Fibroblast of skin of right biceps (primary cell): ENCODE results near the gene NPB.

Experiments used
- DNase-seq: peaks from one replicate; pipeline ENCODE4 v3.0.0-alpha.2; 2013

The NPB gene

DNA sequence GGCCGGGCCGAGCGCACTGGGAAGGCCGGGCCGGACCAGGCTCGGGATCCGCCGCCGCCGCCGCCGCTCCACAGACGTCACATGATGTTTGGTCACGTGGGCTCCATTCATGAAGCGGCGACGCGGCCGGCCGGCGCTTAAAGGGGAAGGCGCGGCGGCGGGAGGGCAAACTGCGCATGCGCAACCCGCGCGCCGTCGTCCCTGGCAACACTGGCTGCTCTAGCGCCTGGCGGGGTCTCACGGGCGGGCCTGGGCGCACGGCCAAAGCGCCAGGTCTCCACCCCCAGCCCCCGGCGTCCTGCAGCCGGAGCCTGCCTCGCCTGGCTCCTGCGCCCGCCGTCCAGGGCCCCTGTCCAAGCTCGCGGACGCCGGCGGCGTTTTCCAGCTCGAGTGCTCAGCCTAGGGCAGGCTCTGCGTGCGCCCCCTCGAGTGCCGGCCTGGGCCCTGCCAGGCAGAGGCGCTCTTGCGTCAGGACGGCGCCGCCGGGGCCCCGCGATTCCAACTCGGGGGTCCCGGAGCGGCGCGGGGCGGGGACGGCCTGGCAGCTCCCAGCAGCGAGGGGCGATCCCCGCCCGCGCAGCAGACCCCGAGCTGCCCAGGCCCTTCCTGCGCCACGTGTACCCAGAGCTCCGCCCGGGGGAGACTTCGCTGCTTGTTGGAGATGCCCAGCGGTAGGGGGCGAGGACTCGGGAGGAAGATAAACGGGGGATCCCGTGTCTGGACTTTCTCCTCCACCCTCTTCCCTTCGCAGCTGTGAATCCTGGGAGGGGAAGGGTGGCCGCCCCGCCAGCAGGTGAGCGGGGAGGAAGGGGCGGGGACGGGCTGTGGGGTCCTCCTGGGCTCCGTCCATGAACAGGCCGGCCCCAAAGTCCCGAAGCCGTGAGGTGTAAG is 25.9 kb downstream of the NPB start, which contains the start of gene MAFG:
Gene MAFG, minus strand, starts transcription at position 83 of the 891 bp plus-strand sequence. CDS start 4,550 bp downstream, outside the sequence.
- peak; percentile 94 for DNase-seq

DNA sequence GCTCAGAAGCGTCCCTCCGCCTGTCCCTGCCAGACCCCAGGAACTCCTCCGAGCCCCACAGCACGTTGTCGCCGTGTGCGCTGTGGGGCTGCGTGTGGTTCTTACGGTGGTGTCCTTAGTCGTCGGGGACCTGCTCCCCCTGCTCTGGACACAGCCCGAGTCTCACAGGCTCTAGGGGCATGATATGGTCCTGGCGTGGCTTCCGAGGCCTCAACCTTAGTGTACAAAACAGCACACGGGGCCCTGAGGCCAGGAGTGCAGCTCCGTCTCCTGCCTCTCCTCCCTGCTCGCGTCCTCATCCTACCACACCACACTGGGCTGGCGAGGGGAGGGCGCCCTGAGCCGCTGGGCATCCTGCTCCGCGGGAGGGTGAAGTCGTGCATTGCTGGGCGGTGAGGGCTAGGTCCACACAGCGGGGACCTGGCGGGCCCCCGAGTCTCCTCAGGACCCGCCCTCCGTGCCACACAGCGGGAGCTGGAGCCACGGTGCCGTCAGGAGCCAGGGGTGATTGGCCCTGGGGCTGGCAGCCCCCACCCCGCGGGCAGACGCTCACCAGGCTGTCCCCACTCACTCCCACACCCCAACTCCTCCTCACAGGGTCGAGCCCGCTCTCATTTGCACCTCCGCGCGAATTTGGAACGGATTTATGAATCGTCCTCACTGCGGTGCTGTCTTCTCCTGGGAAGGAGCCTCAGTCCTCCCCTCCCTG is 26.7 kb downstream of the NPB start:
- no peak for DNase-seq

GRCh38 chr17:81929253-81930141 is 27.5 kb downstream of the NPB start:
- no peak for DNase-seq

DNA sequence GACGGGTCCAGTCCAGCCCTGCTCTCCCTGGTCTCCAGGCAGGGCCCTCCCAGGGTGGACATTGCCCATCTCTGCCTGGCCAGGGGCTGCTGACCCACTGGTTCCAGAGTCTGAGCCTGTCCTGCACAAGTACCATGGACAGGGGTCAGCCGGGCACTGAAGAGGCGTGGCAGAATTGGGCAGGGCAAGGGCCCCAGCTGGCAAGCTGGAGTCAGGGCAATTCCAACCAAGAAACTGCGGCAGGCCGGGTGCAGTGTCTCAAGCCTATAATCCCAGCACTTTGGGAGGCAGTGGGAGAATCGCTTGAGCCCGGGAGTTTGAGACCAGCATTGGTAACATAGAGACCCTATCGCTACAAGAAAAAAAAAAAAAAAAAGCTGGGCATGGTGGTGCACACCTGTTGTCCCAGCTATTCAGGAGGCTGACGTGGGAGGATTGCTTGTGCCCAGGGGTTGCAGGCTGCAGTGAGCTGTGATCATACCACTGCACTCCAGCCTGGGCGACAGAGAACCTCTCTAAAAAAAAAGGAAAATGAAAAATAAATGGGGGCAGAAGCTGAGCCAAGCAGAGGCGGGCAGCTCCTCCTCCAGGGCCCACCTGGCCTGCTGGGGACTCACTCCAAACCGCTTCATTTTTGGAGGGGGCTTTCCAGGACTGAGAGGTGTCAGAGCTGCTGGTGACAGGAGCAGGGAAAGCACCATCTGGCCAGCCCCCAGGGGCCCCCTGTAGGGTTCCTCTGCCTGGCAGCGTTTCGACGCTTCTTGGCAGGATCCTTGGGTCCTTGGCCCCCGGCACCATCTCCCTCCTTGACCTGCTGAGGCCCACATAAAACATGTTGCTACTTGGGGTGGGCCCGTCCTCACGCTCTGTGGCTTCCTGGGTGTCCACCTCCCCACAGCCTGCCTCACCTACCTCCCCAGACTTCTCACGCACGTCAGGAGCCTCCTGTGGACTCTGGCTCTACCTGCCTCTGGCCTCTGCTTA is 28.4 kb downstream of the NPB start:
- DNase-seq: no peak

DNA sequence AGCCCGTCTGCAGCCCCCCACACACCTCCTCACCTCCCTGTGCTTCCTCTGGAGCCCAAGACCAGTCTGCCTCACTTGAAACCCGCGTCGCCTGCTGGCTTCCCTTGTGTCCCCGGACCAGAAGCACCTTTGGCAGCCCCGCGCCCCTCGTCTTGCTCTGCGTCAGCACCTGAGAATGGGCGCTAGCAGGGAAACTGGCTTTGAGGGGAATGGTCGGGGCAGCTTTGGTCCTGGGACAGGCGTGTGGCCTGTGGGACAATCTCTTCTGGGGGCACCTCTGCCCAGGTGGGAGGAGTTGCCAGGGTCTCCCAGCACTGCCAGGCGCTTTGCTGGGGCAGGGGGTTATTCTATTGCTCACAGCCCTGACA is 29.1 kb downstream of the NPB start:
- DNase-seq: no peak

DNA sequence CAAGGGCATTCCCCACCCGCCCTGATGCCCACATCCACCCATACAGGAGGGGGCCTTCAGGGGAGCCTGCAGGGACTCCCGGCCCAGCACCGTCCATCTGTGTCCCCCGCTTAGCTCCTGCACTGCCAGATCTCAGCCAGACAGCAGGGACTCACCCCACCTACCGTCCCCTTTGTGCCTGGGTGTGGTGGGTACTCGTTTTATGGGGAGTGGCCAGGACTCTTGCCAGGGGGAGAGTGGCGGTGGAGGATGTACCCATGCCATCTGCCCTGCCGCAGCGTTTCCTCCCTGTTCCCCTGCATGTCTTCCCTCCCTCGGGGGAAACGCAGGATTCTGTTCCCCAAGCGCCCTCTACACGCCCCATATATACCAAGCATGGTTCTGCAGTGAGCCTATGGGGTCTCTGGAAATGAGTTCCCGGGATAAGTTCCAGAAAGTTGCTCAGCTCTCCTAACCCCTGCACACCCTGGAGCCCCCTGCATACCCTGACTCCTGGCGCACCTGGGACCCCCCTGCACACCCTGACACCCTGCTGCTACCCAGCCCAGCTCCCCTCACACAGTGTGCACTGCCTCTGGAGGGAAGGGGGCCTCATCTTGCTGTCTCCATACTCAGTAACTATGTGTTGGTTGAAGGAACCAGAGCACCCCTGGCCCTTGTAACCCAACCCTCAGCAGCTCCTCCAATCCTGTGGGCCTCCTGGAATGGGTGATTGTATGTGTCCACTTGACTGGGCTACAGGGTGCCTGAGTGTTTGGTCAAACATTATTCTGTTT is 29.7 kb downstream of the NPB start:
- no peak for DNase-seq

- DNase-seq: no peak
Observed at GRCh38 chr17:81932333-81932983, 30.4 kb downstream of the NPB start.

GRCh38 chr17:81933178-81933699 is 31.2 kb downstream of the NPB start:
- no peak for DNase-seq

DNA sequence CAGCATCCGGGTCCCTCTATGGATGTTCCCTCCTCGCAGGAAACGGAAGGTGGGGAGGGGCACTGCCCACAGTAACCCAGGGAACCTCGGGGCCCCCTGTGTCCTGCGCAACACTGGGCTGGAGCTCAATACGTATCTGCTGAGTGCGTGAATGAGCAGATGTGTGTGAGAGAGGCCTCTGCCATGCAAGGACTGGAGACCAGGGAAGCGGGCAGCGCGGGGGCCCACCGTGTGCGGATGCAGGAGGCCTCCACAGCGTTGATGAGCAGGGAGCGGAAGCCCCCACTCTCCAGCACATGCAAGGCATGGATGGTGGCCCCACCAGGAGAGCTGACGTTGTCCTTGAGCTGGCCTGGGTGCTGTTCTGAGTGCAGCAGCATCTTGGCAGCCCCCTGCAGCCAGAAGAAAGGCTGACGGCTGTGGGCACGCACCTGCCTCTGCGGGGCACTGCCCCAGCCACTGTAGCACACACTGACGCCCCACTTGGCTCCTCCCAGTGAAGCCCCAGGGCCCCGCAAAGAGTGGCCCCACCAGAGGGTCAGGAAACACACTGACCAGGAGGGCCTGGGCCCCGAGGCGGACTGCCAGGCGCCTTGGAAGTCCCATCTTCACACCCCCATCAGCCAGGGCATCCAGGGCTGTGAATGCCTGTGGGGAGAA is 32.2 kb downstream of the NPB start:
- DNase-seq: no peak

GRCh38 chr17:81934850-81935708 is 33.0 kb downstream of the NPB start:
- no peak for DNase-seq

GRCh38 chr17:81935709-81936084 is 33.7 kb downstream of the NPB start:
- no peak for DNase-seq

GRCh38 chr17:81939218-81939617 is 37.2 kb downstream of the NPB start:
- no peak for DNase-seq

DNA sequence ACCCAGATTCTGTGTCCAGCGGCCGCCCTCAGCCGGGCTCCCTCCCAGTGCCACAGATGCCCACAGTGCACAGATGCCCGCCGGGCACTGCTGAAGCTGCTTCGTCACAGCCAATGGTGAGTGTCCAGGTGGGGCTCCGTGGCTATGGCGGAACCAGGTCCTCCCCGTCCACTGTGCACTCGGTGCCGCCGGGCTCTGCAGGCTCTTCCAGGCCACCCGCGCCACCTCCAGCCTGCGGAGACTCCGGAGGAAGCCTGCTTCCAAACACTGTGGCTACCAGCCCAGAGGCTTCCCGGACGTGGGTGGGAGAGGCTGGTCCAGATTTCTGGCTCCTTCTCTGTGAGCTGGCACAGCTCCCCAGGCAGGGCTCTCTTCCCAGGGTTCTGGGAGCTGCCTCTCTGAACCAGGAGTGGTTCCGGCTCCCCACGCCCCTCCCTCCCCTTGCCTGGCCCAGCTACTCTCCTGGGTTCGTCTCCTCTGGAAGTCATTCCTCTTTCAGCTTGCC is 37.9 kb downstream of the NPB start:
- no peak for DNase-seq

GRCh38 chr17:81940538-81941483 is 38.8 kb downstream of the NPB start:
- no peak for DNase-seq

- no peak for DNase-seq
Observed at GRCh38 chr17:81941484-81942166, 39.6 kb downstream of the NPB start.

- DNase-seq: no peak
Observed at GRCh38 chr17:81942167-81942553, 40.1 kb downstream of the NPB start.

DNA sequence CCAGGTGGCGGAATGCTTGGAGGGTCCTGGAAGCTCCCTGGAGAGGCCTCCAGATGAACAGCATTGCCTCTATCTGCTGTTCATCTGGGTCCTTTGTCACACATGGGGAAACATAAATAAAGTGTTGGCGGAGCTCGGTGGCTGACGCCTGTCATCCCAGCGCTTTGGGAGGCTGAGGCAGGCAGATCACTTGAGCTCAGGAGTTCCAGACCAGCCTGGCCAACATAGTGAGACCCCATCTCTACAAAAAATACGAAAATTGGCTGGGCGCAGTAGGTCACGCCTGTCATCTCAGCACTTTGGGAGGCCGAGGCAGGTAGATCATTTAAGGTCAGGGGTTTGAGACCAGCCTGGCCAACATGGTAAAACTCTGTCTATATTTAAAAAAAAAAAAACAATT is 42.8 kb downstream of the NPB start:
- no peak for DNase-seq
